H1 (cell line): ENCODE results near the gene FLT1. TPM values are rescaled to one million over a fixed set of nuclear protein-coding genes. Genes with fewer than 3 reads are reported as not detected.

Source experiments
- CTCF ChIA-PET: fragments of 300-600 bp; sonication (Branson Sonifier 250); formaldehyde crosslinking; loops from one replicate; lab custom pipeline; 2021; ENCODE audit not compliant: partially characterized antibody; lab: Charles Lee
- POLR2A ChIA-PET: fragments of 300-600 bp; sonication (Branson Sonifier 250); formaldehyde crosslinking; loops from one replicate; lab custom pipeline; 2021; ENCODE audit warnings: inconsistent platforms; ENCODE audit not compliant: partially characterized antibody; lab: Charles Lee
- DNase-seq, 2 experiments: peaks; one replicate each; pipeline versions ENCODE4 v3.0.0 to v3.0.0-alpha.2; 2010 to 2022; ENCODE audit warnings: low spot score in 2 of 2, low read depth in 1 of 2, mixed read lengths in 1 of 2
- FAIRE-seq: peaks from 2 replicates; lab custom pipeline; 2011; peaks lifted over from hg19 to GRCh38; lab: Jason Lieb, UNC
- H2AFZ ChIP-seq: 2 replicates; pipeline ENCODE4 v1.8.1; 2012; ENCODE audit warnings: low read length, inconsistent platforms
- H2AK5ac ChIP-seq: 2 replicates; pipeline ENCODE4 v1.6.1; 2013; ENCODE audit warnings: low read depth, low read length
- H2BK120ac ChIP-seq: replicated peaks from 2 replicates; pipeline ENCODE3; 2013; ENCODE audit warnings: low read depth, low read length, inconsistent platforms
- H2BK12ac ChIP-seq: 2 replicates; pipeline ENCODE4 v1.6.1; 2013; ENCODE audit warnings: low read depth, low read length
- H2BK15ac ChIP-seq: 2 replicates; pipeline ENCODE4 v1.6.1; 2013; ENCODE audit warnings: low read length
- H2BK20ac ChIP-seq: 2 replicates; pipeline ENCODE4 v1.6.1; 2013; ENCODE audit warnings: low read length
- H2BK5ac ChIP-seq: 2 replicates; pipeline ENCODE4 v1.6.1; 2013; ENCODE audit warnings: low read depth, low read length
- H3K14ac ChIP-seq: 2 replicates; pipeline ENCODE4 v1.6.1; 2013; ENCODE audit warnings: inconsistent platforms; ENCODE audit not compliant: insufficient read length
- H3K18ac ChIP-seq: 2 replicates; pipeline ENCODE4 v1.6.1; 2013; ENCODE audit warnings: low read length; ENCODE audit errors: extremely low read depth
- H3K23ac ChIP-seq: 2 replicates; pipeline ENCODE4 v1.6.1; 2013; ENCODE audit warnings: inconsistent platforms; ENCODE audit not compliant: insufficient read length
- H3K23me2 ChIP-seq: 2 replicates; pipeline ENCODE4 v1.6.1; 2013; ENCODE audit warnings: low read depth, low read length
- H3K27ac ChIP-seq: 2 replicates; pipeline ENCODE4 v1.6.1; 2011; ENCODE audit warnings: low read depth, low read length, inconsistent platforms
- H3K27me3 ChIP-seq, 4 experiments: replicated peaks in 1 of 4; 1 replicate in 1 of 4; 2 replicates in 3 of 4; pipeline versions ENCODE4 v1.6.1 to v1.8.1; 2011 to 2013; ENCODE audit warnings: low read length in 3 of 4, mild to moderate bottlenecking in 3 of 4, inconsistent platforms in 2 of 4, mixed read lengths in 2 of 4, moderate library complexity in 1 of 4; ENCODE audit not compliant: control insufficient read depth in 3 of 4, insufficient read depth in 3 of 4; ENCODE audit errors: extremely low read depth in 1 of 4
- H3K36me3 ChIP-seq, 4 experiments: 2 replicates each; pipeline versions ENCODE4 v1.6.1 to v1.8.1; 2011 to 2013; ENCODE audit warnings: mild to moderate bottlenecking in 4 of 4, low read length in 3 of 4, moderate library complexity in 2 of 4, control low read depth in 1 of 4, inconsistent platforms in 1 of 4; ENCODE audit not compliant: insufficient read depth in 4 of 4, control insufficient read depth in 2 of 4
- H3K4ac ChIP-seq: replicated peaks from 2 replicates; pipeline ENCODE3; 2013; ENCODE audit warnings: low read length, low read depth, mixed read lengths, inconsistent platforms; ENCODE audit not compliant: insufficient read length
- H3K4me1 ChIP-seq, 4 experiments: replicated peaks in 1 of 4; 1 replicate in 1 of 4; 2 replicates in 3 of 4; pipeline versions ENCODE4 v1.6.1 to v1.8.1; 2011 to 2013; ENCODE audit warnings: low read length in 3 of 4, inconsistent platforms in 2 of 4, mixed read lengths in 1 of 4; ENCODE audit not compliant: insufficient read depth in 4 of 4, control insufficient read depth in 3 of 4
- H3K4me2 ChIP-seq, 2 experiments: 2 replicates each; pipeline versions ENCODE4 v1.6.1 to v1.8.1; 2011 to 2013; ENCODE audit warnings: low read depth in 2 of 2, low read length in 2 of 2, control low read depth in 1 of 2, inconsistent platforms in 1 of 2, mild to moderate bottlenecking in 1 of 2; ENCODE audit not compliant: insufficient read depth in 1 of 2
- H3K4me3 ChIP-seq, 4 experiments: fragments of 200-600, 300-600 bp in 1 of 4; sonication (generic), shearing (Covaris generic), sonication (Bioruptor Twin) in 1 of 4; 2 replicates each; pipeline versions ENCODE4 v1.5.1 to v1.8.1; 2011 to 2016; ENCODE audit warnings: low read length in 4 of 4, low read depth in 3 of 4, control low read depth in 2 of 4, inconsistent platforms in 2 of 4, mild to moderate bottlenecking in 2 of 4, mixed read lengths in 1 of 4, moderate library complexity in 1 of 4; ENCODE audit not compliant: insufficient read depth in 2 of 4; ENCODE audit errors: extremely low read depth in 1 of 4
- H3K56ac ChIP-seq: replicated peaks from 2 replicates; pipeline ENCODE3; 2013; ENCODE audit warnings: low read depth, mild to moderate bottlenecking, mixed read lengths, low read length, inconsistent platforms; ENCODE audit not compliant: insufficient read length
- H3K79me1 ChIP-seq: 2 replicates; pipeline ENCODE4 v1.6.1; 2013; ENCODE audit warnings: low read depth, low read length, control low read depth
- H3K79me2 ChIP-seq, 2 experiments: 2 replicates each; pipeline versions ENCODE4 v1.6.1 to v1.8.1; 2012 to 2013; ENCODE audit warnings: low read length in 2 of 2, mild to moderate bottlenecking in 2 of 2, inconsistent platforms in 1 of 2; ENCODE audit not compliant: insufficient read depth in 2 of 2, control insufficient read depth in 1 of 2
- H3K9ac ChIP-seq, 4 experiments: replicated peaks in 1 of 4; 1 replicate in 1 of 4; 2 replicates in 3 of 4; pipeline versions ENCODE4 v1.6.1 to v1.8.1; 2011 to 2013; ENCODE audit warnings: low read depth in 3 of 4, low read length in 3 of 4, control low read depth in 2 of 4, mild to moderate bottlenecking in 2 of 4, moderate library complexity in 2 of 4, inconsistent platforms in 1 of 4; ENCODE audit errors: extremely low read depth in 1 of 4
- H3K9me3 ChIP-seq, 2 experiments: 2 replicates each; pipeline versions ENCODE4 v1.6.1 to v1.8.1; 2012 to 2013; ENCODE audit warnings: mild to moderate bottlenecking in 2 of 2, moderate library complexity in 2 of 2, control low read depth in 1 of 2, inconsistent platforms in 1 of 2, low read depth in 1 of 2, low read length in 1 of 2, mixed read lengths in 1 of 2; ENCODE audit not compliant: insufficient read depth in 2 of 2
- H4K20me1 ChIP-seq, 2 experiments: replicated peaks in 1 of 2; 2 replicates each; pipeline versions ENCODE3 to v1.8.1; 2011 to 2013; ENCODE audit warnings: inconsistent platforms in 2 of 2, low read length in 2 of 2, mild to moderate bottlenecking in 1 of 2; ENCODE audit not compliant: insufficient read depth in 2 of 2, control insufficient read depth in 1 of 2
- H4K5ac ChIP-seq: 2 replicates; pipeline ENCODE4 v1.6.1; 2013; ENCODE audit warnings: low read length, low read depth, mixed read lengths, inconsistent platforms; ENCODE audit not compliant: insufficient read length
- H4K8ac ChIP-seq: 2 replicates; pipeline ENCODE4 v1.8.0; 2013; ENCODE audit warnings: mild to moderate bottlenecking, moderate library complexity, low read length, inconsistent platforms; ENCODE audit not compliant: insufficient read depth; ENCODE audit errors: extremely low read depth
- H4K91ac ChIP-seq: replicated peaks from 2 replicates; pipeline ENCODE3; 2013; ENCODE audit warnings: low read length, mixed read lengths, inconsistent platforms; ENCODE audit not compliant: insufficient read length
- BCL11A ChIP-seq, 2 experiments: IDR thresholded peaks; one replicate each; pipeline ENCODE4 v1.6.1; 2011; ENCODE audit warnings: low read depth in 2 of 2, low read length in 2 of 2, mild to moderate bottlenecking in 2 of 2
- CREB1 ChIP-seq: IDR thresholded peaks from 2 replicates; pipeline ENCODE4 v1.6.1; 2012; ENCODE audit warnings: inconsistent platforms
- EZH2 ChIP-seq: fragments of 200-600 bp; sonication (generic); IDR thresholded peaks from 2 replicates; pipeline ENCODE4 v1.7.1; 2012; ENCODE audit warnings: low read depth, mild to moderate bottlenecking, moderate library complexity, low read length, inconsistent platforms; ENCODE audit not compliant: severe bottlenecking
- HDAC6 ChIP-seq: IDR thresholded peaks from one replicate; pipeline ENCODE4 v1.7.1; 2012; ENCODE audit warnings: low read depth, mild to moderate bottlenecking, inconsistent platforms, low read length, moderate library complexity
- JUN ChIP-seq: IDR thresholded peaks from 2 replicates; pipeline ENCODE4 v1.6.1; 2011; ENCODE audit warnings: low read depth, mild to moderate bottlenecking, improper control_type of control experiment, low read length
- KDM4A ChIP-seq: IDR thresholded peaks from one replicate; pipeline ENCODE4 v1.7.1; 2012; ENCODE audit warnings: low read depth, mild to moderate bottlenecking, moderate library complexity, low read length, inconsistent platforms; ENCODE audit not compliant: severe bottlenecking
- RNF2 ChIP-seq: fragments of 200-900, 300-1000 bp; sonication (generic); IDR thresholded peaks from 2 replicates; pipeline ENCODE4 v1.7.1; 2016; ENCODE audit warnings: borderline replicate concordance, low read depth, mild to moderate bottlenecking, antibody characterized with exemption, low read length; ENCODE audit not compliant: poor library complexity, severe bottlenecking; ENCODE audit errors: missing control alignments
- SP4 ChIP-seq: IDR thresholded peaks from 2 replicates; pipeline ENCODE4 v1.6.1; 2012; ENCODE audit warnings: low read length, inconsistent platforms
- SUZ12 ChIP-seq: fragments of 200-600 bp; sonication (generic); IDR thresholded peaks from 2 replicates; pipeline ENCODE4 v1.6.1; 2012; ENCODE audit warnings: mild to moderate bottlenecking, inconsistent platforms, low read length, moderate library complexity, mixed read lengths
- TEAD4 ChIP-seq: IDR thresholded peaks from 2 replicates; pipeline ENCODE4 v1.6.1; 2012; ENCODE audit warnings: low read depth, low read length, inconsistent platforms, mixed read lengths
- WGBS, 2 experiments: shearing (Covaris generic) in 1 of 2; methylation state at CpG; one replicate each; pipeline versions ENCODE4 v1.1.6 to v1.1.7; 2013 to 2015; ENCODE audit warnings: low lambda C conversion rate in 2 of 2, mixed read lengths in 2 of 2, inconsistent platforms in 1 of 2, low coverage in 1 of 2, missing lambda C conversion rate in 1 of 2; ENCODE audit not compliant: insufficient replicate concordance in 2 of 2, insufficient coverage in 1 of 2, insufficient read length in 1 of 2; ENCODE audit errors: extremely low coverage in 1 of 2, missing lambda C conversion rate in 1 of 2; 5-methylcytosine and 5-hydroxymethylcytosine counted together
- polyA plus RNA-seq, 7 experiments: library from polyadenylated mRNA; depleted of rRNA in 3 of 7; stranded (reverse) in 5 of 7; unstranded in 2 of 7; fragments of >200 nt in 5 of 7; fragments of 200-250 nt in 2 of 7; gene quantifications; 1 replicate in 5 of 7; 2 replicates in 1 of 7; 4 replicates in 1 of 7; pipeline versions ENCODE4 v1.2.1 to v1.2.3, GENCODE V29; 2011 to 2013; ENCODE audit warnings: missing spikeins in 2 of 7, mixed read lengths in 2 of 7
- total RNA-seq: library from RNA; stranded (reverse); fragmentation: NEBNext Ultra II Directional; extraction: Animal tissue kit (Norgen Biotek cat#: 25700); gene quantifications from 2 replicates; pipeline ENCODE4 v1.2.1, GENCODE V29; 2021

FLT1 gene
- total and polyA plus RNA-seq, 2 of the 8 experiments (the other 6 are each of a cell fraction or from before 2014, with no cell fraction given) = 19.7 to 90.2 TPM

DNA sequence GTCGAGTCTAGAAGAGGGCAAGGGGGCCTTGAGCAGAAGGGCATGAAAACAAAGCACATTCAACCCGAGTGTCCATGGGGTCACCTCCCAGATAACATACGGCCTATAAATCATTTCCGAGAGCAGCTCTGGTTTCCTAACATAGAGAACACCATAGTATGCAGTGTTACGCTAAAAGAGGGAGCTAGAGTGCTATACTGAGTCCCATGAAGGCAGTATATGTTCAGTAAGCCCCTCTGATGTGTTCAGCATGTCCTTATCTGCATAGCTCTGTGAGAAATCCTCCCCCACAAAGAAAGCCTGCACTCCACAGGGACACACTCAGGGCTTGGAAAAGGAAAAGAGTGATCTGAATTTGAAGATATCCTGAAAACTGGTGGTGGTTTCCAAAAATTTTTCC, 175.4 kb downstream of the FLT1 start:
- ChIA-PET CTCF (interaction anchor here (1.6 kb wide), 1 partner anchor 9 kb away, joined by 6 read pairs; no protein-coding TSS in a partner anchor), POLR2A (no interaction called here)
- Histone ChIP-seq H3K23me2 (no peaks in the 10 kb centered on the region), H3K79me1 (no peaks in the 10 kb centered on the region), H3K14ac (no peak overlapping the region), H2AFZ (no peak overlapping the region), H3K4me3 (no peak overlapping the region), H3K9me3 (no peaks in the 10 kb centered on the region), H3K27ac (no peak overlapping the region), H2BK5ac (no peak overlapping the region), H3K4ac (no peak overlapping the region), H3K56ac (no peak overlapping the region), H2BK12ac (no peak overlapping the region), H2BK20ac (no peak overlapping the region), H2BK120ac (no peak overlapping the region), H3K36me3 (peaks cover 0 to 18% (median 0%) of the 10 kb centered on the region in 4 experiments; a peak in 5 of 8 replicates), H3K79me2 (no peaks in the 10 kb centered on the region), H4K8ac (no peak overlapping the region), H4K91ac (no peak overlapping the region), H3K4me1 (0 out of 7 replicates have a peak, but pooled peaks cover 0 to 4% (median 0%) of the 10 kb centered on the region in 4 experiments), H4K20me1 (peaks cover 0 to 2% of the 10 kb centered on the region in 2 experiments), H3K23ac (no peak overlapping the region), H3K9ac (no peak overlapping the region), H2BK15ac (no peak overlapping the region), H4K5ac (no peak overlapping the region), H3K4me2 (no peak overlapping the region), H3K27me3 (no peaks in the 10 kb centered on the region), H2AK5ac (no peak overlapping the region), H3K18ac (no peak overlapping the region)
- TF ChIP-seq JUN (no peak), SP4 (no peak), CREB1 (no peak), SUZ12 (no peak), BCL11A (IDR thresholded peaks at IDR 0.05; ENCODE audit: low read depth in 2 of 2, low read length in 2 of 2) (no peak), HDAC6 (no peak), RNF2 (no peak), EZH2 (no peak), KDM4A (no peak), TEAD4 (no peak)
- FAIRE-seq = no peak
- no peak for DNase-seq
- 81% methylated on average over 5 of the region's 5 CpGs; no CpG with 5 or more reads in 1 of the 2 experiments for WGBS, 2 experiments
